Amygdala (tissue), 56 donors: ENCODE data around the gene WWOX.
A peak's percentile ranks its signal among the peaks of the same experiment; 100 is the strongest.

Experiments used
- DNase-seq, 56 donors: peaks; one replicate each; lab custom pipeline; 2025; lab: John Stamatoyannopoulos, UW

WWOX gene

DNA sequence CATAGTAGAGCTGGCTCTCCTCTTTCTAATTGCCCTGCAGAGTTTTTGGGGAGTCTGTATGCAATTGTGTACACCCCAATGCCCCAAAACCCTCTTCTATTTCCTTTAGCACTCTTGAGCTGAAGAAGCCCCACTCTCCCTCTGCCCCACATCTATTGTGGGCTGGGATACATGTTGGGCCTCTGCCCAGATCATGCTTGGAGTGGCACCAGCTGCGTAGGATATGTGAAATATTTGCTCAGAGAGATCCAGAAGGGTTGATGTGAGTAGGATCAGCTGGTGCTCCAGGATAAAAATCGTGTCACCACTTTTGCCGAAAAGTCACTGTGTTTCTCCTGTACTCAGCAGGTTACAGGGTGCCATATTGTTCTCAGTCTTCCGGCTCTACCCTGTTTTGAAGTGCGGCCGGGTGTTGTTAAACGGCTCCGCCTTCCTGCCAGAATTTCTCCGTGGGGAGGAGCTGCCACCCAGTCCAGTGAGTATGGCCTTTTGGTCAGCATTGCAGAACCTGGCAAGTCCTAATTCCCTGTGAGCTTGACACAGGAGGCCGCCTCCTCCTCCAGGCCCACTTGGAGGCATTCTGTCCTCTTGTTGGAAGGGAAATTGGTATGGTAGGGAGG, 664.5 kb downstream of the WWOX start:
- DNase-seq = peak in 6 of 56 donors; percentile 3 to 12 (median 8)

DNA sequence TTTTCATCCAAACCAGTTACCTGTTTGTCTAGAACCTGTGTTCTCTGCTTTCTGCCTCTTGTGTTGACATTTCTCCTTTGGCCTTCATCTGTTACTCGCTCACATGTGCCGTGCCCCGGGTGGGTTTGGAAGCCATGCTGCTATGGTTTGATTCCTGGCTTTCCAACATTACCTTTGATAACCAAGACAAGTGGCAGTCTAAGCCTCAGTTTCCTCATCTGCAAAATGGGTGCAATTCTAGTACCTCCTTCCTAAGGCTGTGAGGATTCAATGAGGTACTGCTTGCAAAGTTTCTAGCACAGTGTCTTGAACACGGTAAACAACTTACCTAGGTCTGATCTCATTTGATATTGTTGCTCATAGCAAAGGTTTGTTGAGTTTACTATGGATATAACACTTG, 665.0 kb downstream of the WWOX start:
- no peak for DNase-seq

GRCh38 chr16:78768226-78768625, 668.8 kb downstream of the WWOX start:
- no peak for DNase-seq

- no peak for DNase-seq
Observed at GRCh38 chr16:78768718-78769117, 669.3 kb downstream of the WWOX start.

DNA sequence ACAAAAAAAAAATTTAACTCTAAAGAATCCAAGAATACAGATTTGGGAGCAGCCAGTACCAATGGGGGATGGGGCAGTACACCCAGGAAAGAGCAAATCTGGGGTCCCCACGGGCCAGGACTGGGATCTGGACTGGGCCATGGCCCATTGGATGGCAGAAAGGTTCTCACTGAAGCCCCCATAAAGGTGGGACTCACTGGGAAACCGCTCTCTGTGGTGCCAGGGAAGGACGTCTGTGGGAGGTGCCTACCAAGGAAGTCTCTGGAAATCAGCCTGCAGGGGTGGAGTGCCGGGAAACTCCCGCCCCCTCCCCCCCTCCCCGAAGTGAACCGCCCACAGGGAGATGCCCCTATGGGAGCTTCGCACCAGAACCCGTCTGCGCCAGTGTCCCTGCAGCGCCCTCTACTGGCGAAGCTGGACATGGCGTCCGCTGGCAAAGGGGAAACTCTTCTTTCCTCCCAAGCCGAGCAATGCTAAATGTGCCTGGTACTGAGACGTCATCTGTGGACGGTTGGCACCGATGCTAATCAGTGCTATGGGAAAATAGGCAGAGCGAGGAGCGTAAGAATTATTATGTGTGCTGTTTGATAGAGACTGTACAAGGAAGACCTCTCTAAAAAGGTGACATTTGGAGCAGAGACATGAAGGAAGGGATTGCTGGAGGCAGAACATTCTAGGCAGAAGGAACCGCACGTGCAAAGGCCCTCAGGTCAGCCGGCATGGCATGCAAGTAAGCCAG, 671.1 kb downstream of the WWOX start:
- peak in 50 of 56 donors; percentile 2 to 84 (median 55) for DNase-seq

GRCh38 chr16:78773291-78773702, 673.8 kb downstream of the WWOX start:
- no peak for DNase-seq

DNA sequence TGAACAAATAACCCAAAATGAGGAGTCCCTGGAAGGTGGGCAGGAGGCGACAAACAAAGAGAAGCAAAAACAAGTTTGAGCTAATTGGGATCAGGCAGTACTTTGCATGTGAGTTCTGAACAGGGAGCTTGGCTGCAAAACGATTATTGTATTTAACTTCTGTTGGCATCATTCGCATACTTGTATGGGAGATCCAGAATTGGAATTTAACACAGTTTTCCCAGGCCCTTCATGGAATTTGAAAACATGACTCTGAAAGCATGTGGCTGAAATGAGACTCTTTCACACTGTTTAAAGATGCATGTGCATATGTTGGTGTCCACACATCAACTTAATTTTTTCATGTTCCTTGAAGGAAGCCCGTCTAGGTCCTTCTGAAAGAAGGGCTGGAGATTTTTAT, 674.3 kb downstream of the WWOX start:
- DNase-seq = no peak

- no peak for DNase-seq
Observed at GRCh38 chr16:78775161-78775561, 675.7 kb downstream of the WWOX start.

GRCh38 chr16:78778101-78779004, 678.9 kb downstream of the WWOX start:
- no peak for DNase-seq

DNA sequence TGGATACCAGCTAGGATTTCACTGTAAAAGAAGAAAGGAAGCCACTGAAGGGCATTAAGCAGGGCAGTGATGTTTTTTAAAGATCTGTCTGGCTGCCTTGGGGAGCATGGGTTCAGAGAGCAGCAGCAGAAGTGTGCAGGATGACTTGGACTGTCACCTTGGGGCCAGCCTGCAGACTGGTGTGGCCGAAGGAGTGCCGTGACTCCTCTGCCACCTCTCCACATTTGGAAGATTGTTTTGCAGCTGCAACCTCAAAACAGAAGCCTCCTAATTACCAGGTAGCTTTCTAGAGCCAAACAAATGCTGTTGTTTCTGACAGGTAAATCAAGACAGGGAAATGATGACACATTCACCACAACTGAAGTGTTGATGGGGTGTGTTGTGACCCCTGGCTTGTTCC, 681.4 kb downstream of the WWOX start:
- no peak for DNase-seq

GRCh38 chr16:78782572-78782971, 683.1 kb downstream of the WWOX start:
- no peak for DNase-seq

- no peak for DNase-seq
Observed at GRCh38 chr16:78783570-78784079, 684.2 kb downstream of the WWOX start.

DNA sequence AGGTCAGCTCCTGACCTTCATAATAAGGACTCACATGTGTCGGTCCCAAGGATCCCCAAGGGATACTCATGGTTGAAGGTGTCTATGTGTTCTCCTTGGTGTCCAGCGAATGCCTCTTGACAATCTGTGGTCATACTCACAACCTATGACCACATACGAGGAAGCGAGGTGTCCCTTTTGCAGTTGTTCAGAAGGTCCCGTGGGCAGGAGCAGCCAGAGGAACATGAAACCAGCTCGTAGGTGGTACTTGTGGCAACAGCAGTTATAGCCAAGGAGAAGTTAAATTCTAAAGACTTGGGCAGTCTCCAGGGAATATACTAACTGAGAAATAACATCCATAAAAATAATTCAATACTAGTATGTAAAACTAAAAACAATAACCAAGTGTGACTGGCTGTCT, 685.3 kb downstream of the WWOX start:
- no peak for DNase-seq

GRCh38 chr16:78785218-78785617, 685.8 kb downstream of the WWOX start:
- DNase-seq = no peak

DNA sequence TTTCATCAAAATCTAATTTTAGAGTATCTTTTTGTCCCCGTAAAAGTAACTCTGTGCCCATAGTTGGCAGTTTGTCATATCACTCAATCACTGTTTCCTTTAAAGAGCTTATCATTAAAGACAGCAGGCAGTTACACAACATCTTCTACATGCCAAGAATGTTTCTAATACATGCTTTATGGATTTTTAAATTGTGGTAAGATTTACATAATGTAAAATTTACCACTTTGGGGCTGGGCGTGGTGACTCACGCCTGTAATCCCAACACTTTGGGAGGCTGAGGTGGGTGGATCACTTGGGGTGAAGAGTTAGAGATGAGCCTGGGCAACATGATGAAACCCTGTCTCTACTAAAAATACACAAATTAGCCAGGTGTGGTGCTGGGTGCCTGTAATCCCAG, 687.2 kb downstream of the WWOX start:
- no peak for DNase-seq

GRCh38 chr16:78788276-78788675, 688.8 kb downstream of the WWOX start:
- DNase-seq = no peak

DNA sequence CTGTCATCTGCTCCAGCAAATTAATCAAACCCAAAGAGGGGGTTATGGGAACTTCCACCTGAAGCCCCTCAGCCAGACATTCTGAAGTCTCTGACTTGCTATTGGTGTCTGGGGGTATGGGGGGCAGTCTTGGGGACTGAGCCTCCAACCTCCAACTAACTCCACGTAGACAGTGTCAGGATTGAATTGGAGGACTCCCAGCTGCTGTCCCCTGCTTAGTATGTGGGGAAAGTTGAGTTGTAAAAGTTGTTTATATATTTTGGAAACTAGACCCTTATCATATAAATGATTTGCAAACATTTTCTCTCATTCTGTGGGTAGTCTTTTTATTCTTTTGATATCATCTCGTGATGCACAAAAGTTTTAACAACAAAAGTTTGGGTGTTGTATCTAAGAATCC, 689.2 kb downstream of the WWOX start:
- DNase-seq = no peak

DNA sequence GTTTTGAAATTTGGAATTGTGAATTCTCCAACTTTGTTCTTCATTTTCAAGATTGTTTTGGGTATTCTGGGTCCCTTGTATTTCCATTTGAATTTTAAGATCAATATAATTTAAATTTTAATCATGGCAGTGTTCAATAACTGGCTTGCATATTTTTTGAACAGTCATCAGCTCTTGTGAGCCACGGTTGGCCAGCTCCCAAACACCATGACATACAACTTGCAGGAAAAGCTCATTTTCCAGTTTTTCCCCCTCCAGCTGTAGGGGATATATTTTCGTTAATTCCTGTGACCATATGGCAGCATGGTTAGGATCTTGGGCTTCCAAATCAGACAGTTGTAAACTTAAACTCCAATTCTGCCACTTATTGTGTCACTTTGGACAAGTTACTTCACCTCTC, 690.1 kb downstream of the WWOX start:
- DNase-seq = no peak

GRCh38 chr16:78791011-78791410, 691.6 kb downstream of the WWOX start:
- no peak for DNase-seq

- no peak for DNase-seq
Observed at GRCh38 chr16:78791926-78792325, 692.5 kb downstream of the WWOX start.

- no peak for DNase-seq
Observed at GRCh38 chr16:78792952-78793351, 693.5 kb downstream of the WWOX start.
